Measurements from ENCODE around the gene DTNA.
A peak's percentile ranks its signal among the peaks of the same experiment; 100 is the strongest.

The DTNA gene

GRCh38 chr18:34928088-34928753 lies 218.1 kb downstream of the DTNA start:
- TF ChIP-seq, protein P1, sequence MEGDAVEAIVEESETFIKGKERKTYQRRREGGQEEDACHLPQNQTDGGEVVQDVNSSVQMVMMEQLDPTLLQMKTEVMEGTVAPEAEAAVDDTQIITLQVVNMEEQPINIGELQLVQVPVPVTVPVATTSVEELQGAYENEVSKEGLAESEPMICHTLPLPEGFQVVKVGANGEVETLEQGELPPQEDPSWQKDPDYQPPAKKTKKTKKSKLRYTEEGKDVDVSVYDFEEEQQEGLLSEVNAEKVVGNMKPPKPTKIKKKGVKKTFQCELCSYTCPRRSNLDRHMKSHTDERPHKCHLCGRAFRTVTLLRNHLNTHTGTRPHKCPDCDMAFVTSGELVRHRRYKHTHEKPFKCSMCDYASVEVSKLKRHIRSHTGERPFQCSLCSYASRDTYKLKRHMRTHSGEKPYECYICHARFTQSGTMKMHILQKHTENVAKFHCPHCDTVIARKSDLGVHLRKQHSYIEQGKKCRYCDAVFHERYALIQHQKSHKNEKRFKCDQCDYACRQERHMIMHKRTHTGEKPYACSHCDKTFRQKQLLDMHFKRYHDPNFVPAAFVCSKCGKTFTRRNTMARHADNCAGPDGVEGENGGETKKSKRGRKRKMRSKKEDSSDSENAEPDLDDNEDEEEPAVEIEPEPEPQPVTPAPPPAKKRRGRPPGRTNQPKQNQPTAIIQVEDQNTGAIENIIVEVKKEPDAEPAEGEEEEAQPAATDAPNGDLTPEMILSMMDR (IDR thresholded peaks at IDR 0.05; ENCODE audit: low read depth, low read length), result no peak
- no peak for DNase-seq (ENCODE audit: low read depth in 2 of 2)
- no peak overlapping the region for H3K4me3 ChIP-seq (replicated peaks in 1 of 2; ENCODE audit: low read depth in 2 of 2, low read length in 2 of 2)

- no peak overlapping the region for H3K4me3 ChIP-seq (replicated peaks in 1 of 2; ENCODE audit: low read depth in 2 of 2, low read length in 2 of 2)
- TF ChIP-seq, protein P1 (IDR thresholded peaks at IDR 0.05; ENCODE audit: low read depth, low read length), result no peak
- no peak for DNase-seq (ENCODE audit: low read depth in 2 of 2)
Observed at GRCh38 chr18:34928754-34929335, 218.7 kb downstream of the DTNA start.

DNA sequence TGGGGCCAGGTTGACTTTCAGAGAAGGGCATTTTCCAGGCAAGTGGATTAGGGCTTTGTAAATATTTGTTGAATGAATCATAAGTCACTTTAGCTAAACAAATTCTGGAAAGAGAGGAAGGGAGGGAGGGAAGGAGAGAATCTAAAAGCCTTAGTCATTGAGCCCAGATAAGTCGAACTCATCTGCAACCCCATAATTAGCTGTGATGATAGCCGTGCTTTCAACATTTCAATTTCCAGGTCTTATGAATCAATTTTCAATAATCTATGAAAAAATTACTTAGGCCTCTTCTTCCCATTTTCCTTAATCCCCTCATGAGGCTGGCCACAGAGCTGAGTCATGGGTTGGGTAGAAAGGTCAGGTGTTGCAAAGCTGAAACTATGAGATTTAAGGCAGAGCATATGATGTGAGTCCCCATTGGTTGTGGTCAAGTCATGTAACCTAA lies 219.3 kb downstream of the DTNA start:
- peak; percentile 58 to 68 for DNase-seq (ENCODE audit: low read depth in 2 of 2)
- TF ChIP-seq, protein P1 (IDR thresholded peaks at IDR 0.05; ENCODE audit: low read depth, low read length), result no peak
- no peak overlapping the region for H3K4me3 ChIP-seq (replicated peaks in 1 of 2; ENCODE audit: low read depth in 2 of 2, low read length in 2 of 2)

GRCh38 chr18:34932363-34932762 lies 222.3 kb downstream of the DTNA start:
- no peak overlapping the region for H3K4me3 ChIP-seq (replicated peaks in 1 of 2; ENCODE audit: low read depth in 2 of 2, low read length in 2 of 2)
- TF ChIP-seq, protein P1 (IDR thresholded peaks at IDR 0.05; ENCODE audit: low read depth, low read length), result no peak
- no peak for DNase-seq (ENCODE audit: low read depth in 2 of 2)

- TF ChIP-seq, protein P1 (IDR thresholded peaks at IDR 0.05; ENCODE audit: low read depth, low read length), result no peak
- H3K4me3 ChIP-seq (replicated peaks in 1 of 2; ENCODE audit: low read depth in 2 of 2, low read length in 2 of 2), result no peak overlapping the region
- DNase-seq (ENCODE audit: low read depth in 2 of 2), result no peak
Observed at GRCh38 chr18:34932792-34933466, 222.8 kb downstream of the DTNA start.

DNA sequence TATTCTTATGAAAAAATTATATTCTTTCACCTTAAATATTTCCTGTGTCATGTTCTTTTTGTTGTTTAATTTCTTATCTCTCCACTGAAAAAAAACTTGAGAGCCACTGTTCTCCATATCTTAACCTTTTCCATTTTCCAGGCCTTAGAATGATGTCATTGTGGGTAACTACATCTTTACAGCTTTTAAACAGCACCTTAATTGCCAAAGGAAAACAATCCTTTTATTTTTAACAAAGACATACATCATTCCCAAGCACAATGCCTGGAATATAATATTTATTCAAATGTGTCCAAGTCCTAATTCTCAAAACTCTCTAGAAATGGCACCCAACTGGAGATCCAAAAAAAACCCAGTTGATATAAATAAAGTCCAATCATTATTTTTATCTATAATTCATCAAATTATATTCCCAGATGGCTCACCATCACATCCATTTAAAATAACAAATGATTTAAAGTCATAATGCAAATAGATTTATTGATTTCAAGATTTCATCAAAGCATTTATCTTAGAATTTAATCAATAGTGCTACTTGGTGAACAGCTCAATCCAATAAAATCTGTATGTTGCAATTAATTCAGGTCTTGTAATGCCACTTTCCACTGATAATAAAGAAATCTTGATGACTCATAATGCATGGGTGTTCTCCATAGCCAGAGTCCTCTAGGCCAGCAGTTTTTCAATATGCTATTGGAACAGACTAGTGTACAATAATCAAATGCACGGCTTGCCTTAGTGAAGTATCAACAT lies 224.0 kb downstream of the DTNA start:
- TF ChIP-seq, protein P1 (IDR thresholded peaks at IDR 0.05; ENCODE audit: low read depth, low read length), result no peak
- no peak for DNase-seq (ENCODE audit: low read depth in 2 of 2)
- no peak overlapping the region for H3K4me3 ChIP-seq (replicated peaks in 1 of 2; ENCODE audit: low read depth in 2 of 2, low read length in 2 of 2)
